AG10803 (cell line): ENCODE measurements around the gene GNB2.

Experiments used
- DNase-seq: peaks from one replicate; pipeline ENCODE4 v3.0.0; 2010; ENCODE audit warnings: low read depth
- H3K4me3 ChIP-seq: 2 replicates; pipeline ENCODE4 v1.5.1; 2011; ENCODE audit warnings: mild to moderate bottlenecking, low read length, control low read depth
- CTCF ChIP-seq: conservative IDR thresholded peaks from 2 replicates; pipeline ENCODE4 v1.5.1; 2011; ENCODE audit warnings: mild to moderate bottlenecking, low read length, control low read depth, inconsistent platforms

The GNB2 gene

GRCh38 chr7:100684534-100685042, 11.0 kb downstream of the GNB2 start:
- no peak overlapping the region for H3K4me3 ChIP-seq
- TF ChIP-seq CTCF = no peak
- no peak for DNase-seq

- no peak for TF ChIP-seq CTCF
- DNase-seq = no peak
- no peak overlapping the region for H3K4me3 ChIP-seq
These were observed 11.6 kb downstream of the GNB2 start for GRCh38 chr7:100685049-100685605.

GRCh38 chr7:100685631-100686145, 12.1 kb downstream of the GNB2 start:
- TF ChIP-seq CTCF = no peak
- DNase-seq = no peak

GRCh38 chr7:100686201-100686821, 12.8 kb downstream of the GNB2 start:
- no peak overlapping the region for H3K4me3 ChIP-seq
- DNase-seq = no peak
- TF ChIP-seq CTCF = no peak

More at GRCh38 chr7:100685631-100686145, 12.1 kb downstream of the GNB2 start:
- H3K4me3 ChIP-seq = no peak overlapping the region

GRCh38 chr7:100686822-100687211, 13.3 kb downstream of the GNB2 start:
- no peak overlapping the region for H3K4me3 ChIP-seq
- no peak for TF ChIP-seq CTCF
- DNase-seq = no peak

GRCh38 chr7:100687261-100687660, 13.7 kb downstream of the GNB2 start:
- no peak overlapping the region for H3K4me3 ChIP-seq
- DNase-seq = no peak
- no peak for TF ChIP-seq CTCF

GRCh38 chr7:100687751-100688300, 14.3 kb downstream of the GNB2 start:
- H3K4me3 ChIP-seq = no peak overlapping the region
- DNase-seq = no peak
- TF ChIP-seq CTCF = no peak
